HEK293 (cell line): ENCODE data around the gene NHSL2.

Source experiments
- CTCF ChIP-seq: fragments of 450-650 bp; formaldehyde crosslinking; IDR thresholded peaks from 2 replicates; pipeline ENCODE4 v1.5.1; 2016; ENCODE audit warnings: missing biosample characterization, missing genetic modification characterization
- ZFP37 ChIP-seq: fragments of 450-650 bp; formaldehyde crosslinking; IDR thresholded peaks from 2 replicates; pipeline ENCODE4 v1.5.1; 2016; ENCODE audit warnings: missing biosample characterization, missing genetic modification characterization
- ZNF18 ChIP-seq: fragments of 450-650 bp; formaldehyde crosslinking; IDR thresholded peaks from 2 replicates; pipeline ENCODE4 v1.5.1; 2016; ENCODE audit warnings: missing biosample characterization, missing genetic modification characterization
- ZNF274 ChIP-seq, 2 experiments: fragments of 200-500 bp in 1 of 2; fragments of 450-650 bp in 1 of 2; sonication (Bioruptor generic) in 1 of 2; formaldehyde crosslinking in 1 of 2; IDR thresholded peaks; 2 replicates each; pipeline versions ENCODE4 v1.5.1 to v1.6.1; 2014 to 2016; ENCODE audit warnings: borderline replicate concordance in 1 of 2, inconsistent platforms in 1 of 2, low read length in 1 of 2, missing biosample characterization in 1 of 2, missing genetic modification characterization in 1 of 2
- ZNF423 ChIP-seq: fragments of 450-650 bp; formaldehyde crosslinking; IDR thresholded peaks from 2 replicates; pipeline ENCODE4 v1.5.1; 2016; ENCODE audit warnings: missing biosample characterization, missing genetic modification characterization
- ZNF426 ChIP-seq: fragments of 450-650 bp; formaldehyde crosslinking; IDR thresholded peaks from 2 replicates; pipeline ENCODE4 v1.5.1; 2017; ENCODE audit warnings: missing biosample characterization, missing genetic modification characterization, mild to moderate bottlenecking, inconsistent platforms, moderate library complexity
- ZNF658 ChIP-seq: fragments of 450-650 bp; formaldehyde crosslinking; IDR thresholded peaks from 2 replicates; pipeline ENCODE4; 2016; ENCODE audit warnings: missing biosample characterization, missing genetic modification characterization
- ZSCAN4 ChIP-seq: fragments of 450-650 bp; formaldehyde crosslinking; IDR thresholded peaks from 2 replicates; pipeline ENCODE4 v1.5.1; 2017; ENCODE audit warnings: missing biosample characterization, missing genetic modification characterization

- TF ChIP-seq ZFP37 (tag by site-specific recombination), result no peak
- TF ChIP-seq CTCF, result no peak
- no peak for TF ChIP-seq ZNF658 (tag by site-specific recombination)
- no peak for TF ChIP-seq ZNF426 (tag by site-specific recombination)
- no peak for TF ChIP-seq ZNF274 (IDR thresholded peaks at IDR 0.05; ENCODE audit: low read length)
- TF ChIP-seq ZNF274 (tag by site-specific recombination; IDR thresholded peaks at IDR 0.05; ENCODE audit: borderline replicate concordance), result no peak
- no peak for TF ChIP-seq ZSCAN4 (tag by site-specific recombination)
- TF ChIP-seq ZNF18, result no peak
- no peak for TF ChIP-seq ZNF423 (tag by site-specific recombination)
Observed at GRCh38 chrX:72025236-72025770, 114.7 kb downstream of the NHSL2 start.
